GM18498 (cell line): Measurements from ENCODE around the gene RIPK4.
"Not testable (repeated sequence)": the region's sequence is repeated elsewhere in the genome, so short reads cannot be mapped to it uniquely, and the experiment has no call there.

Experiments
- ATAC-seq: cut with Tn5 transposase; IDR thresholded peaks from one replicate; pipeline ENCODE4 v1.9.1; 2021; ENCODE audit warnings: mild to moderate bottlenecking, moderate library complexity; ENCODE audit not compliant: unreplicated experiment

The RIPK4 gene

DNA sequence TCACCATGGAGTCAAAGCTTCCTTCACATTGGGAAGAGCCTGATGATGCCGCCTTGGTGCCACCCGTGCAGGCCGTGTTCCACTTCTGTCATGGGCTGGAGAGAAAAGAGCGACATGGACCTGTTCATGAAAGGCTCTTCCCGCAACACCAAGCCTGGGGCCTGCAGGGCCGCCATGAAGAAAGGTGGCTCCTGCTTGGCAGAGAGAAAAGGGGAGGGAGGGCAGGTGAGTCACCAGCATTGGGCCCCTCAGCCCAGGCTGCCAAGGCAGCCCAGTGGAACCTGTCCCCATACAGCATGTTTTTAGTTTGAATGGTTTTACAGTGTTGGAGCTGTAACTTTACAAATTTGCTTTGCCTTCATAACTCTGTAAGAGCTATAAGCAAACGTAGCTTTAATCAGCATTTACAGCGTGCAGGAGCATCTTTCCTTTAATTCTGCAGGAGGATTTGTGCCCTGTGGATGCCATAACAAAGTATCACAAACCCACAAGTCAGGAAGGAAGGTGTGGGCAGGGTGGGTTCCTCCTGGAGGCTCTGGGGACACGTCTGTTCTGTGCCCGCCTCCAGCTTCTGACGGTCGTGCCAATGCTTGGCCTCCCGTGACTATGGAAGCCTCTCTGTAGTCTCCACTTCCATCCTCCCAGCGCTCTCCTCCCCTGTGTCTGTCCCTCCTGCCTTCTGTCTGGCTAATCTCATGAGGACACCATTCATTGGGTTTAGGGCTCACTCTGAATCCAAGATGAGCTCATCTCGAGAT is 49.1 kb downstream of the RIPK4 start:
- no peak for ATAC-seq

DNA sequence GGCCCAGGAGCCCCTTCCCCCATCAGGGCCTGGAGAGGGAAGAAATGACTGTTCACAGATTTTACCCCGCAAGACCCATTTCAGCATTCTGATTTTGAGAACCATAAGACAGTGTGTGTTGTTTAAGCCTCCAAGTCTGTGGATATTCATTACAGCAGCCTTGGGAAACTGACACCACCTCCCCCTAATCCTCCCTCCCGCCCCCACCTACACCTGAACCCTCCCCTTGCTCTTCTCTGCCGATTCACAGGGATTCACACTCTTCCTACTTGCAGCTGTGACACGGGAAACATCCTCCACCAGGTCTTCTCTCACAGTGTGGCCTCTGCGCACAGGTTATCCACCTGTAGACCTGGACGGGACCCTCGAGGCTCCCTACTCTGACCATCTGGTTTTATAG is 50.1 kb downstream of the RIPK4 start:
- no peak for ATAC-seq

DNA sequence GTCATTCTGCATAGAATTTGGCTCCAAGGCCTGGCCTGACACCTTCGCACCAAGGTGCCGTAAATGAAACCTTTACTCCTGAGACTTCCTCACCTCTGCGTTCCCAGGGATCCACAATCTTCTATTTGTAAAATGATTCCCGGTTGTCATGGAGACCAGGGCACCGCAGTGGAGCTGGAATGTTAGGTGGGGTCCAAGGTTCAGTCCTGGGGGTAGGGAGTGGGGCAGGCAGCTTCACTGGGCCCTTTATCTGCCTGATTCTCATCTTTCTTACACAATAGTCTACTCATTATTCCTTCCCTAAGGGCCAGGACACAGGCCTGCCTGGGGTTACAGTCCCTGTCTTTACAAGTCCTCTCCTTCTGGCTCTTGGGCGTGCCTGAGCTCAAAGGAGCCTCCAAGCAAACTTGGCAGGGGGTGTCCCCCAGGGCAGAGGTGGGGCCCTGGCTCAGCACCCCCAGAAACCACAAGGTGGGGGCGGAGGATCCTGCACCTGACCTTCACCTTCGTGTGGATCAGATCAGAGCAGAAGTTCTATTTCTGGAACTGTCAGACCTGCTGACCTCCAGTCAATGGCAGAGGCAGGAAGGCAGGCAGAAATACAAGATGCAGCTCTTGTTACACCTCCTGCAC is 51.1 kb downstream of the RIPK4 start:
- no peak for ATAC-seq

DNA sequence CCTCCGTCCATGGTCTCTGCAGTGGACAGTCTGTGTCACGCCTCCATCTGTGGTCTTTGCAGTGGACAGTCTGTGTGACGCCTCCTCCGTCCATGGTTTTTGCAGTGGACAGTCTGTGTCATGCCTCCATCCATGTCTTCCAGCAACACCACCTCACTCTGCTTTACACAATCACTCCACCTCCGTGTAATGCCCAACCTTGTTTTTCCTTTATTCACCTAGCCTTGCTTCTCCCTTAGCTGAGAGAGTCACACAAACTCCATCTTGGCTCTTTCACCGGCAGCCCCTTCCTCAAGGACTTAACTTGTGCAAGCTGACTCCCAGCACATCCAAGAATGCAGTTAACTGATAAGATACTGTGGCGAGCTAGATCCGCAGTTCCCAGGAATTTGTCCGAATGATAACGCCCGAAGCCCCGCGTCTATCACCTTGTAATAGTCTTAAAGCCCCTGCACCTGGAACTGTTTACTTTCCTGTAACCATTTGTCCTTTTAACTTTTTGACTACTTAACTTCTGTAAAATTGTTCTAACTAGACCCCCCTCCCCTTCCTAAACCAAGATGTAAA is 52.5 kb downstream of the RIPK4 start:
- not testable (repeated sequence) for ATAC-seq

DNA sequence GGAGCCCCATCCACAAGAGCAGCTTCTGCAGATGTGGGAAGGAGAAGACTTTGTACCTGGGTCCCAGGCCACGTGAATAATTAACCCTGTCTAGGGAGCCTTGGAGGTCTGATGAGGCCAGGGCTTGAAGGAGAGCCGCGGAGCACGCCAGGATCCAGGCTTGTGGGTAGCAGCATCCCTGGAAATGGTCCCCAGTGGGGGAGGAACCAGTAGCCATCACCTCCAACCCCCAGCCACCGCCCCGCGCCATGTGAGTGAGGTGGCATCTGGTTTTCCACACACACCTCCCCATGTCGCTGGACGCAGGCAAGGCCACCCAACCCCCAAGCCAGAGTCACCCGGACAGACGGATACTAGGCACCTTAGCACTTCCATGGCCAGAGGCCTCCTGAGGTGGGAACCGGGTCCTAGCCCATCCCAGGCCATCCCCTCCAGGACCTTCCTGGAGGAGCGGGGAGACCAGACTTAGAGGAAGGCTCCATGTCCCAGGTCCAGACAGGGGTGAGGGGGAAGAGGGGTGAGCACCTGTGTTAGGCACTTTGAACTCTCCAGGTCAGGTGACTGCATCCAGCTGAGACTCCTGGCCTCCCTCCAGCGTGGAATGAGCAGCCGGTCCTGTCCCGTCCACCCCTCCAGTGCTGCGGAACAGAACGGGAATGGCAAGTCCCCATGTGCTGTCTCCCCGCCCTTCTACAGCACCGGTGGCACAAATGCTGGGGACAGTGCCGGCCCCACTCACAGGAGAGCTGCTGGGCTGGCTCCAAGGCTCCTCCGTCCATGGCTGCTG is 53.2 kb downstream of the RIPK4 start:
- no peak for ATAC-seq

DNA sequence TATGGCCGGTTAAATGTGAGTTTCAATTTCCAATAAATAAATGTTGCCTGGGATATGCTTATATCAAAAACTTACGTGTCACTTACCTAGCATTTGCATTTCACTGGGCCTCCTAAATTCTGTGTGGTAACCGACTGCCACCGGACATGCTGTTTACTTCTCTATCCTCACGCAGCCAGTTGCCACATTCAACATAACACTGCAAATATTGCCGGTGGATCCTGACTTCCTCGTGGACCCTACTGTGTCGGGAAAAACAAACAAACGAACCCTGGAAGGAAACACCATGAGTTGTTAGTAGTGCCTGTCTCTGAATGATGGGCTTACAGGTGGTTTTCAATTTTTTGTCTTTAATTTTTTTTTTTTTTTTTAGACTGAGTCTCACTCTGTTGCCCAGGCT is 54.1 kb downstream of the RIPK4 start:
- no peak for ATAC-seq

DNA sequence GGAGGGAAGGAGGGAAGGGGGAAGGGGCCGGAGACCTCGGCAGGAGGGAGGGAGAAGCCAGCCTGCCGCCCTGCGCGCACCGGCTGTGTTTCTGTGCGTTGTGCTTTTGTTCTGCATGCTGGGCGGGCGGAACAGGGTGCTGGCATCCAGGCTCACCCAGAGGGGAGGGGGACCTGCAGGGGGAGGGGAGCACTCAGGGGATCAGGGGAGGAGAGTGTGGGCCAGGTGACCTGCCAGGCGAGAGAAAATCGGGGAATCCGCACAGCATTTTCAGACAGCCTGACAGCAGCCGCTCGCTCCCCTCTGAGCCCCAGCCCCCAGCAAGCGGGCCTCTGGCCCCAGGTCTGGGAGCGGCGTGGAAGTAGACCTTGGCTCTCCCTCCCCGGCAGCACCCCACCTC is 54.7 kb downstream of the RIPK4 start:
- ATAC-seq, result no peak

DNA sequence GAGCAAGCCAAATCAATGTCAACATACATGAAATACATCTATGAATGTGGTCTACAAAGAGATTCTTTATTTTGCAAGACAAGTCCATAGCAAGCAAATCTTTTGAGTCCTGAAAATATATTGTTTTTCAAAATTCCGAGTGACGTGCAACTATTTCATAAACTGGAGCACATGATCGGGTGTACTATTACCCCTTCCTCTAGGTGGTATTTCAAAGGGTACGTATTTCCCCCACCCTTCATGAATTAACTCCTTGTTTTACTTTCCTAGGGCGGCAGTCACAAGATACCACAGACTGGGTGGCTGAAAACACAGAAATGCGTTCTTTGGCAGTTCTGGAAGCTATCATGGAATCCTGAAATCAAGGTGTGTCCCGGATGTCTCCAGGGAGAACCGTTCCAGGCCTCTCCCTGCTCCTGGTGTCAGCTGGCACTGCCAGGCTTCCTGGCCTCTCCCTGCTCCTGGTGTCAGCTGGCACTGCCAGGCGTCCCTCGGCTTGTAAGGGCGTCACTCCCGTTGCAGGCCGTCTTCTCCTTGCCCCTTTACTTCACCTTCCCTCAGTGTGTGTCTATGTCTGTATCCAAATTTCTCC is 55.3 kb downstream of the RIPK4 start:
- ATAC-seq, result no peak

DNA sequence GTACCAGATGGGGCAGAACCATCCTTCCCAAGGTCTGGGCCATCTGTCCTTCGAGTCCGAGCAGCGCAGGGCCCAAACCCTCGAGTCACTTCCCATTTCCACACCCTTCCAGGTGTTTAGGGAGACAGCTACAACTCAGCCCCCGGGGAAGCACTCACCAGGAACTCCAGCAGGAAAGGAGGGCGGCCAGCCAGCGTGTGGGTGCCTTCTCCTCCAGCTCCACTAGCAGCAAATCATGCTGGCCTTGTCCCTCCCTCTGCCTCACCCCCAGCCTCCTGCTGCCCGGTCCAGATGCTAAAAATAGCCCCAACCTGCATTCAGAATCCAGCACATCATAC is 56.1 kb downstream of the RIPK4 start:
- no peak for ATAC-seq

DNA sequence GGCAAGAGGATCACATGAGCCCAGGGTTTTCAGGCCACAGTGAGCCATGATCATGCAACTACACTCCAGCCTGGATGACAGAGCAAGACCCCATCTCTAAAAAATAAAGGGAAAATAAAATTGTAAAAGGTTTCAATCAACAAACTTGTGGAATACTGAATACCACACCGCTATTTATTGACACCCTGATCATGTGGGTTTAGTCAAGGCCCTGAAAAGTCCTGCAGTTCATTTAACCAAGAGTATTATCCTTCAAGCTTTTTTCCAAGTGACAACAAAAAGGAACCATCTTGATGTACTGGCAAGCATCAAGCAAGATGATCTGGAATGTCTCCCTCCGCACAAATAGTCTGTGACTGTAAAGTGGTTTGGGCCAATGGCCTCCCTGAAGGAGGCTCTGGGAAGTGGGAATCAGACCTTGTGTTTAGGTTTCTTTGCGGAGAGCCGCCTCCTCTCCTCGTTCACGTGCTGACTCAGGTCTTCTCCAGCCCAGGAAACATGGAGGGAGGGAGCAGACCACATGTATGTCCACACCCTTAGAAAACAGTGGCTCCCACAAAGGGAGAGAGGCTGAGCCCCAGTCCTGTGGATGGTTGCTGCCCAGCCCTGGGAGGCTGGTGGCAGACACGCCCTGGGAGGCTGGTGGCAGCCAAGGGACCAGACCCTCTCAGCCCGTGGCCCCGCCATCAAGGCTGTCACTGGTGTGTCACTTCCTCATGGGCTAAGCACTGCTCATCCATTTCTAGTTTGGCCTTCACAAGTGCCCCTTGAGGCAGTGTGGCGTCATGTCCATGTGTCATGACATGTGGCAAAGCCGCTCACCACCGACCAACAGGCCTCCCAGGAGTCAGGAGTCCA is 56.7 kb downstream of the RIPK4 start:
- ATAC-seq, result no peak

DNA sequence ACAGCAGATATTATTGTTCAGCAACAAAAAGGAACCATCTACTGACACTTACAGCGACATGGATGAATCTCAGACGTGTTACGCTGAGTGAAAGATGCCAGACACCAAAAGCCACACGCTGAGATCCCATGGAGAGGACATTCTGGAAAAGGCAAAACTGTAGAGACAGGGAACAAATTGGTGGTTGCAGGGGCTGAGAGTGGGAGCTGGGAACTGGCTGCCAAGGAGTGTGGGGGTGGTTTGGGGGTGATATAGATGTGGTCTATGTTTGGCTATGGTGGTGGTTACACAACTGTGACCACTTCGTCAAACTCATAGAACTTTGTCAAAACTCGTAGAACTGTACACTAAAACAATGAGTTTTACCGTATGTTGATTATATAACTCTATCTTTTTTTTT is 57.7 kb downstream of the RIPK4 start:
- ATAC-seq, result no peak

DNA sequence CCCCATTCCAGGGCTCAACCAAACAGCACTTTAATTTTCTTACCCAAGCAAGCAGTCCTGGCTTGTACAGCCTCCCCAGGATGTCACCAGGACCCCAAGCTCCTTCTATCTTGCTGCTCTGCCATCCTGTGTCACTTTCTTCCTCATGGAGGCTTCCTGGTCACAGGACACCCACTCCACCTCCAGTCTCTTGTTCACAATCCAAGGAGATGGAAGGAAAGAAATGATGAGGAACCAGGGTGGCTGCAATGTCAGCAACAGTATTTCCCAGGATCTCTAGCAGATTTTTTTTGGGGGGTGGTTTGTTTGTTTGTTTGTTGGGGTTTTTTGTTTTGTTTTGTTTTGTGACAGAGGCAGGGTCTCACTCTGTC is 58.9 kb downstream of the RIPK4 start:
- no peak for ATAC-seq

DNA sequence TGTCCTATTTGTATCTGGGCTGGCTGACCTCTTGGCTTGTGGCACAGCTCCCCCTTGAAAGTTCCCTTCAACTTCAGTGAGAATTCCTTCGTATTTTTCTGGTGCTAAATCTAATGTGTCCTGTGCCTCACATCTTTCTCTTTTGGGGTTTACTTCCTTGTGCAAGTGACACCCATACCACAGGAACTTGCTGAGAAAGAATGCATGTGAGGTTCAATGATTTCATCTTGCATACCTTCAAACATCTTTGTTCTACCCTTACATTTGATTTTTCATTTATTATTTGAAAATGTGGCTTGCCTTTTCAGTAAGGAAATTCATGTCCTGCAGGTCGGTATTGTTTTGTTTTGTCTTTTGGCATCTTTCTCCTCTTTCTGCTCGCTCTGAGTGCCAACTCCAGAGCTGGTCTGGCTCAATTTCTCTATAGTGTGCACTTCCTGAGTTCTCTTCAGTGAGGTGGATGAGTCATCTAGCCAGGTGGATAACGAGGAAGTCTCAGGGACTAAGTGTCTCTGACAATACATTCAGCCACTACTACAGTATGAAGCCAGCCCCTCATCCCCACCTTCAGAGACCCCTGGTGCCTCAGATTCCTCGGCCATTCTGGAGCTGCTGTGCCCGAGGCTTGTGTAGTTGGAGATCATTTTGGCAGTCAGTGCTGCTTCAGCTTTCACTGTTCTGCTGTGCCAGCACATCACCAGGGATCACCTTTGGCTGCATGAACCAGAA is 59.5 kb downstream of the RIPK4 start:
- no peak for ATAC-seq

DNA sequence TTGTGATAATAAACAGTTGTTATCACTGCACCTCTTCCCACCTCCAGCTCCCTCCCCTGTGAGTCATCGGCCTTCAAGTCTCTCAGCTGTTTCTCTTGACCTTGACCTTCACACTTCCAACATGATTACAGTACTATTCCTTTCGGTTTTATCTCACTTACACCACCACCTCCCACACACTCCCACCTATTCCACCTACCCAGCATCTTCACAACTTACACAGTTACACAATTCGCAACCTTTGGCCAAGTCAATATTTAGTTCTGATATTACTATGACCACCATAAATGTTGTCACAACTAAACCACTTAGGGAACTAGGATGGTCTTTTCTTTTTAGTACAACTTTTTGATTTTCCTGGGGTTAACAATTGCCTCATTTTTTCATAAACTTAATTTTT is 60.2 kb downstream of the RIPK4 start:
- no peak for ATAC-seq

DNA sequence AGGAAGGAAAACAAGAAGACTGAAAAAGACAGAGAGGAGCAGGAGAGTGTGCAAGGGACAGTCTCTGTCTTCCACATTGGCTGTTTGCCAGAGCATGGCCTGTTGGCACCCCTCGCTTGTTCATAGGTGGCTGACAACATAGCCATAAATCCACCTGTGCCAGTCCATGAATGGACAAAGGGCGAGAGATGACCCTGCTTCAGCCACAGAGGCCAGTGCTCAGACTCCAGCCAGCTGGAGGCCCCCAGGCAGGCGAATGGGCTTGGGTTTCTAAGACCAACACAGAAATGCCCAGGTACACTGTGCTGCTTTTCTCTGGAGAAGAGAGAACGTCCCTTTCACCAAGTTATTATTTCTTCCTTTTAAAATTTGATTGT is 60.6 kb downstream of the RIPK4 start:
- no peak for ATAC-seq

DNA sequence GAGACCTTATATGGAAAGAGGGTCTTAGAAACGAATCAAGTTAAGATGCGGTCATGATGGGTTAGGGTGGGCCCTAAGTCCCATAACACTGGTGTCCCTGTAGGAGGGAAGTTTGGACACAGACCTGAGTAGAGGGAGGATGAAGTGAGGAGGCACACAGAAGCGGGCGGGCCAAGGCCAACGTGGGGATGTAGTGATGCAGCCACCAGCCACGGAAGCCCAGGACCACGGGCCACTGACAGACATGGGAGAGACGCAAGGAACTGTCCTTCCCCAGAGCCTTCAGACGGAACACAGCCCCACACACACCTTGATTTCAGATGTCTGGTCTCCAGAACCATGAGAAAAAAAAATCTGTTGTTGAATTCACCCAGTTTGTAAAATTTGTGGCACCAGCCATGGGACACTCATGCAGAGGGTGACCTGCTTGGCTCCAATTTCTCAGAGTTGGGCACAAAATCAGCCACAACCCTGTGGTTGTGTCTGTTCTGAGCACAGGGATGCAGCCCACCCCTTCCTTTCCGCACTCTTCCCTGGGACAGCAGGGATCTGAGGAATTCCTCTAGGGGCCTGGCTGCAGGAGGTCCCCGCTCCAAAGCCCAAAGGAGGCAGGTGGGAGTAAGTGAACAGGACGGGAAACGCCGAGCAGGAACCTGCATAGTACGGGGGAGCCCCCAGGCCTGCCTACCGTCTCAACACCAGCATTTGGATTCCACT is 61.1 kb downstream of the RIPK4 start:
- ATAC-seq, result no peak

DNA sequence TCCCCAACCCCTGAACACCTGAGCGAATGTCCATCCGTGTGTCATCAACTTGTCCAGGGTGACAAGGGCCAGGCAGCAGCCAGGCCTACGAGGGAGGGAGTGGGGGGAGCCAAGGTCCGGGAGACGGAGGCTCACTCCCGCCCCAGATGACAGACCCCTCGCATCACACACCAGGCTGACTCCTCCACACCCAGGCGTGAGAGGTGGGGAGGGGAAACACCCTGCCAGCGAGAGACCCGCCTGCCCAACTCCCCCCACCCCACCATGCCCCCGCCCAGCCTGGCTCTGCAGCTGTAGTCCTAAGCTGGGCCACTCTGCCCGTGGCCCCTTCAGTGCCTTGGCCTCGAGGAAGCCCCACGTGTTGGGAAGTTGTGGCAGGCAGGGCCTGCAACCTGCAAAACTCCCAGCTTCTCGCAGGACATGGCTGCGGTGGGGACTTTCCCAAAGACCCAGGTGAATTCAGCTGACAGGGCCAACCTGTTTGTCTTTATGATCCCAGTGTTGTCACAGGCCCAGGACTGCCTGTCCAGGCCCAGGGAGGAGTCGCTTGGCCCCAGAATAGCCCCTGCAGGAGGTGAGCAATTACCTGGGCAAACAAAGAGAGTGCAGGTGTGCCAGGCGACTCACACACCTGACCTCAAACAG is 62.9 kb downstream of the RIPK4 start:
- ATAC-seq, result no peak

DNA sequence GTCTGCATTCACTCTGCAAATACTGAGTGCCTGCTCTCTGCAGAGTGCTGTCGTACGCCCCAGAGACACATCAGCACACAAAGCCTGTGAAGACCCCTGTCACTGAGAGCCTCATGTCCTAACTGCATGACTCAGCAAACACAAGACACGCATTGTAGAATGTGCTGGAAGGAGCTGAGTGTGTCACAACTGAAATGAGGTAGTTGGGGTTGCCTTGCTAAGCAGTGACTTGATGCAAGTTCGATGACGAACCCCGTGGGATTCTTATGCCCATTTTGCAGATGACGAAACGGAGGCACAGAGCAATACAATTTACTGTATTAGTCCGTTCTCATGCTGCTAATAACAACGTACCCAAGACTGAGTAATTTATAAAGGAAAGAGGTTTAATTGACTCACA is 65.1 kb downstream of the RIPK4 start:
- ATAC-seq, result no peak

DNA sequence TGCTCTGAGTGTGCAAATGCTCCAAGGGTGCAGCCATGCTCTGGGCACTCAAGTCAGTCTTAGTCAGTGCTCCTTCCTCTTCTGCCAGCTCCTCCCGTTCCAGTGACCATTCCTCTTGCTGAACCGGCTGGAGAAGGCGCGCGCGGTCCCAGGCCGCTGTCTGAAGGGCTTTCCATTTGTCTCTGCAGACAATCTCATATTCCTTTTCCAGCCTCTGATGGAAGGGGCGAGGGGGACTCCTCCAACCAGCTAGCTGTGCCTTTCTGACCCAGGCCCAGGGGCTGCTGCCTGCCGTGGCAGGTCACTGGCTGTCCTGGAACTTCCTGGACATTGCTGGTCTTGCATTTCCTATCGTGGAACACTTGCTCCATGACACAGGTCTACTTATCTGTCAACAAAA is 67.5 kb downstream of the RIPK4 start:
- no peak for ATAC-seq
